DMS153 (cell line): ENCODE measurements around the gene CFP.

Experiments
- DNase-seq: peaks from one replicate; lab custom pipeline; 2025; lab: John Stamatoyannopoulos, UW

The CFP gene

GRCh38 chrX:47574076-47574546 lies 55.6 kb downstream of the CFP start:
- no peak for DNase-seq

GRCh38 chrX:47573341-47574075 lies 56.2 kb downstream of the CFP start:
- DNase-seq: no peak
